Stimulated activated naive CD8-positive, alpha-beta T cell treated with anti-CD3 and anti-CD28 coated beads, Interleukin-15, Interleukin-2, amounts not matched to agents 100 ng/mL and 50 ng/mL, for 24 hours (primary cell): Measurements from ENCODE around the gene DNPEP.
"Not testable (repeated sequence)": the region's sequence is repeated elsewhere in the genome, so short reads cannot be mapped to it uniquely, and the experiment has no call there.

Experiments used
- H3K27ac Mint-ChIP-seq: one replicate; pipeline ENCODE4 v1.8.0; 2021; ENCODE audit warnings: mild to moderate bottlenecking, mixed read lengths
- H3K27me3 Mint-ChIP-seq: one replicate; pipeline ENCODE4 v1.8.0; 2021; ENCODE audit warnings: mixed read lengths
- H3K36me3 Mint-ChIP-seq: one replicate; pipeline ENCODE4 v1.8.0; 2021; ENCODE audit warnings: low read depth, mixed read lengths
- H3K4me1 Mint-ChIP-seq: one replicate; pipeline ENCODE4 v1.8.0; 2021; ENCODE audit warnings: low read depth, mixed read lengths
- H3K4me3 Mint-ChIP-seq: one replicate; pipeline ENCODE4 v1.8.0; 2021; ENCODE audit warnings: mild to moderate bottlenecking, mixed read lengths
- H3K9me3 Mint-ChIP-seq: one replicate; pipeline ENCODE4 v1.8.0; 2021; ENCODE audit warnings: mixed read lengths

Gene DNPEP

DNA sequence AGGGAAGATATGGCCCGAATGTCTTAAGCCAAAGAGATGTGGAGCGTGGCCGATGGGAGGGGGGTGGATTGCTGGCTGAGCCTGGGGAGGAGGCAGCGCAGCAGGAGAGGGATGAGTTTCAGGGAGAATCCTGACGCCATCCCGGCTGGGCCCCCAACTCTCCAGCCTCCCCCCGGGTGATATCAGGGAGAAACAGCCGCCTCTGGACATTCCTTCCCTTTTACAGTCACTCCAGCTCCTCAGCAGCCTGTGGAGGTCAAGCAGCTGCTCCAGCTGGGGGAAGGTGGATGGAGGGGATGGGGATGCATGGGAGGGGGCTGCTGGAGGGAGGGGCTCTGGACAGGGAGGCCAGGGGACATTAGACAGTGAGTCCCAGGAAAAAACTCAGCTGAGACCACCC is 20.9 kb upstream of the DNPEP start:
- H3K27ac Mint-ChIP-seq = no peak overlapping the region
- H3K27me3 Mint-ChIP-seq = peaks cover 8% of the 10 kb centered on the region
- H3K9me3 Mint-ChIP-seq = peaks cover 3% of the 10 kb centered on the region
- no peak overlapping the region for H3K4me3 Mint-ChIP-seq
- no peaks in the 10 kb centered on the region for H3K36me3 Mint-ChIP-seq
- no peaks in the 10 kb centered on the region for H3K4me1 Mint-ChIP-seq

DNA sequence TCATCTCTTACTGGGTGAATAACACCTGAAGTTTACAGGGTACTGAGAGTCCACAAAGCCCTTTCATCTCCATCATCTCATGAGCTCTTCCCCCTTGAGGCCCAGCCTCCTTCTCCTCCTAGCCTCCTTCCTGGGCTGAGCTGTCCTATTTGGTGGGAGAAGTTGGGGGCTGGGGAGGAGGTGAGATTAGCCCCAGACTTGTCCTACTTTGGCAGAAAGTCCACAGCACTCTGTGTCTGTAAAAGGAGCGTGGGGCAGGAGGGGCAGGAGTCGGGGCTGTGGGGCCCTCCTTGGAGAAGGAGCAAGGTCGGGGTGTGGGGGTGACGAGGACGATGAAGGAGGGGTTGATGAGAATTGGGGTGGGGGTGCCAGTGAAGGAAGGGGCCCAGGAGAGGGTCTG is 20.5 kb upstream of the DNPEP start:
- H3K4me1 Mint-ChIP-seq = no peaks in the 10 kb centered on the region
- peaks cover 3% of the 10 kb centered on the region for H3K9me3 Mint-ChIP-seq
- no peak overlapping the region for H3K27ac Mint-ChIP-seq
- no peaks in the 10 kb centered on the region for H3K36me3 Mint-ChIP-seq
- H3K4me3 Mint-ChIP-seq = no peak overlapping the region
- peaks cover 4% of the 10 kb centered on the region for H3K27me3 Mint-ChIP-seq

DNA sequence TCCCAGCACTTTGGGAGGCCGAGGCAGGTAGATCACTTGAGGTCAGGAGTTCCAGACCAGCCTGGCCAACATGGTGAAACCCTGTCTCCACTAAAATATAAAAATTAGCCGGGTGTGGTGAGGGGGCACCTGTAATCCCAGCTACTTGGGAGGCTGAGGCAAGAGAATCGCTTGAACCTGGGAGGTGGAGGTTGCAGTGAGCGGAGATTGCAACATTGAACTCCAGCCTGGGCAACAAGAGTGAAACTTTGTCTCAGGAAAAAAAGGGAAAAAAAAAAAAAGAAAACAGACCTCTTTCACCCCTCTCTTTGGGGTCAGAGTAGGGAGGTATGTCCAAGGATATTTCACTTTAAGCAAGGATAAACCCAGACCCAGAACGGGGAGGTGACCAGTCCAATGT is 19.6 kb upstream of the DNPEP start:
- H3K4me3 Mint-ChIP-seq, H3K4me1 Mint-ChIP-seq, H3K36me3 Mint-ChIP-seq, H3K27ac Mint-ChIP-seq, H3K27me3 Mint-ChIP-seq, H3K9me3 Mint-ChIP-seq: not testable (repeated sequence)

DNA sequence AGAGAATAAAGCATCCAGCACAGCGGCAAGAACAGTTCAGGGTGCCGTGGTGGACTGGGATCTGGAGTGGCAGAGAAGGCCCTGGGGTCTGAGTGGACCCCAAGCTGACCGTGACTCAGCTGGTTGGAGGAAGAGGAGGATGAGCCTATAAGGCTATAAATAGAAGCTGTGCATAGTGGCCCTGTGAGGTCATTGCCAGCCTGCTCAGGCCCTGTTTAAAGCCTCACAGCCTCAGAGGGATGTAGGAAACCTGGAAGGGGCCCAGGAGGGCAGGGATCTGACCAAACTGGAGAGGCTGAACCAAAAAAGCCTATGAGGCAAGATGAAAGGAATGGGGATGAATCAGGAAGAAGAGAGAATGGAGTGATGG is 19.1 kb upstream of the DNPEP start:
- no peaks in the 10 kb centered on the region for H3K4me1 Mint-ChIP-seq
- no peaks in the 10 kb centered on the region for H3K27me3 Mint-ChIP-seq
- no peaks in the 10 kb centered on the region for H3K36me3 Mint-ChIP-seq
- no peaks in the 10 kb centered on the region for H3K9me3 Mint-ChIP-seq
- H3K4me3 Mint-ChIP-seq = no peak overlapping the region
- H3K27ac Mint-ChIP-seq = no peak overlapping the region

DNA sequence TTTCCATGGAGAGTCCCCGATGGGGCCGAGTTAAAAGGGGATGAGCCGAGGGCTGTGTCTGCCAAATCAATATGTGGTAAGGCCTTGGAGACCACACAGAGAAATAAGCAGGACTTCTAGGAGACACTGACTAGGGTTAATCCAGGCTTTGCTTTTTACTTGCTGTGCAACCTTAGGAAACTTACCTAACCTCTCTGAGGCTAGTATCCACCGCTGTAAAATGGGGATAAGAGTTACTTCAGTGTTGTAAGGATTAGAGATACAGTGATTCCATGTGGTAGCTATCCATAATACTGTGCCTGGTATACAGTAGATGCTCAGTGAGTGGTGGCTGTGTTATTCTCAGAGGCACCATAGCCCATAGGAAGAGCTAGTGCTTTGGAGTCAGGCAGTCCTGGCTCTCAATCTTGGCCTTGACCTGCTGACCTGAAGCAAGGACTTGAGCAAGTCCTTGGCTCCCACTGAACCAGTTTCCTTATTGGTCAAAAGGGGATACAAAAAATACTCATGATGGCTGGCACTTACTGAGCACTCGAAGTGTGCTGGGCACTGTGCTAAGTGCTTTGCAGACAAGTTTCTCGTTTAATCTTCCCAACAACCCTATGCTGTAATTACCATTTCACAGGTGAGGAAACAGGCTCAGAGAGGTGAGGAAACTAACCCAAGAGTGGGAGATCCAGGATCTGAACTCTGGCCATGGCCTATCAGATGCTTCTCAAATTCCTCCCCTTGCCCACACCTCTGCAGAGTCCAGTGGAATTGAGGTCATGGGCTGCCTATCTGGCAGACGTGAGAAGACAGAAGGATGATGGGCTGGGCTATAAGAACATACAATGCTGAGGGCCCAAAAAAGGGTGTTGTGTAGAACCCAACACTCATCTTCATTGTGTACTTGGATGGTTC is 18.5 kb upstream of the DNPEP start:
- H3K4me3 Mint-ChIP-seq = no peak overlapping the region
- no peak overlapping the region for H3K27ac Mint-ChIP-seq
- H3K36me3 Mint-ChIP-seq = no peaks in the 10 kb centered on the region
- H3K27me3 Mint-ChIP-seq = no peaks in the 10 kb centered on the region
- H3K4me1 Mint-ChIP-seq = no peaks in the 10 kb centered on the region
- H3K9me3 Mint-ChIP-seq = no peaks in the 10 kb centered on the region

DNA sequence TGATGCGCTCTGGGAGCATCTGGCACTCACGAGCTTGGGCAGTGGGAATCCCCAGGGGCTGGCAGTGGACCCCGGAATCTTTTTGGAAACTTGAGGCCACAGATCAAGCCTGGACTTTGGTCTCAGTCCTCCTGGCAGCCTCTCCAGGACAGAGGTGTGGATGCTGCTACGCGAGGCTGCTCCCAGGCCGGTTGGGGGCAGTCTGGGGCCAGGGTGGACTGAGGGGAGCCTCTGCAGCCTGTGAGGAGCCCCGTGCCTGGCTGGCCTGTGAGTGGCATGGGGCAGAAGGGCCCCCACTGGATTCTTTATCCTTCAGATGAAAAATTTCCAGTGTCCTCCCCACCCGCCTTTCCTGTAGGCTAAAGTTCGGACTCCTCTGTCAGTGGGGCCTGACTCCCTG is 17.7 kb upstream of the DNPEP start:
- no peaks in the 10 kb centered on the region for H3K9me3 Mint-ChIP-seq
- H3K4me3 Mint-ChIP-seq = no peak overlapping the region
- H3K36me3 Mint-ChIP-seq = no peaks in the 10 kb centered on the region
- H3K27me3 Mint-ChIP-seq = no peaks in the 10 kb centered on the region
- no peaks in the 10 kb centered on the region for H3K4me1 Mint-ChIP-seq
- no peak overlapping the region for H3K27ac Mint-ChIP-seq

DNA sequence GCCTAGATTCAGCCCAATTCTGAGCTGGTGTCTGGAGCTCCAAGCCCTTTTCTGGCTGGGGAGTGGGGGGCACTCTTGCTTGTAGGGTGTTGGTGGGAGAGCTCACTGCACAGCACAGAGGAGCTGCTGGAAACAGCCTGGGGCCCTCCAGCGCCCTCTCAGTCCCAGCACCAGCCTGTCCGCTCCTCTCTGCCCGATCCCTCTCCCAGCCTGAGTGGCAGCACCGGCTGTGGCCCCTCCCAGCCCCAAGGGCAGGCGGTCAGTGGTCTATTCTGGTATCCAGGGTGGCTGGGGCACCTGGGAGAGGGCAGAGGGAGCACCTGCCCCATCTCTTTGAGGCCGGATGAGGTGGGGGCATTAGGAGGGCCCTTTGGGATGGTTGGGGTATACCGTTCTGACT is 17.2 kb upstream of the DNPEP start:
- Mint-ChIP-seq H3K36me3 (no peaks in the 10 kb centered on the region), H3K4me1 (no peaks in the 10 kb centered on the region), H3K9me3 (no peaks in the 10 kb centered on the region), H3K27me3 (no peaks in the 10 kb centered on the region), H3K4me3 (no peak overlapping the region), H3K27ac (no peak overlapping the region)

DNA sequence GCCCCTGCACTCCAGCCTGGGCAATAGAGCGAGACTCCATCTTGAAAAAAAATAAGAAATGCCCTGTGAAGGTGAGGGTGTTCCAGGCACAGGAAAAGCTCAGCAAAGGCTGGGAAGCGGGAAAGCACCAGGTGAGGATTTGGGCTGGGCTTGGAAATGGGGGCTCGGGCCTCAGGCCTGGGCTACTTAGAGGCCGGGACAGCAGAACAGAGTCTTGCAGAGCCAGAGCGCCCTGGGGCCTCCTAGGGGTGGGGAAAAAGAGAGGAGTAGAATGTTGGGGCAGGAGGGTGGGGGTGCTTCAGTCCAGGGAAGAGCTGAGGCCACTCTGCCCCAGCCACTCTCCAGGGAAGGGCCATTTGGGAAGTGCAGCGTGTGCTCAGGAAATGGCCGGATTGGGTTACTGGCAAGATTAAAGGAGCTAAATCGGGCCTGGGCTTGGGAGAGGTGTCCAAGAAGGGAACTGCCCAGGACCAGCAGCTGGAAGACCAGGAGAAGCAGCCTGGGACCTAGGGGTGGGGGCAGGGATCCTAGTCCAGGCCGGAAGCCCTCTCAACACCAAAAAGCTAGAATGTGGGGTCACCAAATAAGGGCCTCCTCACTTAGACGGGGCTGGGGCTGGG is 16.7 kb upstream of the DNPEP start:
- no peaks in the 10 kb centered on the region for H3K27me3 Mint-ChIP-seq
- H3K36me3 Mint-ChIP-seq = no peaks in the 10 kb centered on the region
- no peaks in the 10 kb centered on the region for H3K4me1 Mint-ChIP-seq
- no peak overlapping the region for H3K27ac Mint-ChIP-seq
- H3K4me3 Mint-ChIP-seq = no peak overlapping the region
- H3K9me3 Mint-ChIP-seq = no peaks in the 10 kb centered on the region

DNA sequence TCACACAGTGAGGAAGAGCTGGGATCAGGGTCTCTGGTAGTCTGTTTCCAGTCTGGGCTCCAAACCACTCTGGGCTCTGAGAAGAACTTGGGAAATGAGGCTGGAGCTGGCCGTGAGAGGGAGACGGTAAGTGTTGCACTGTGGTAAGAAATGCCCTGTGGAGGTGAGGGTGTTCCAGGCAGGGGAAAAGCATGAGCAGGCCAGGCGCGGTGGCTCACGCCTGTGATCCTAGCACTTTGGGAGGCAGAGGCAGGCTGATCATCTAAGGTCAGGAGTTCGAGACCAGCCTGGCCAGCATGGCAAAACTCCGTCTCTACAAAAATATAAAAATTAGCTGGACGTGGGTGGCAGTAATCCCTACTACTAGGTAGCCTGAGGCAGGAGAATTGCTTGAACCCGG is 16.1 kb upstream of the DNPEP start:
- H3K36me3 Mint-ChIP-seq = no peaks in the 10 kb centered on the region
- no peak overlapping the region for H3K27ac Mint-ChIP-seq
- H3K4me3 Mint-ChIP-seq = no peak overlapping the region
- no peaks in the 10 kb centered on the region for H3K27me3 Mint-ChIP-seq
- H3K4me1 Mint-ChIP-seq = no peaks in the 10 kb centered on the region
- H3K9me3 Mint-ChIP-seq = no peaks in the 10 kb centered on the region

DNA sequence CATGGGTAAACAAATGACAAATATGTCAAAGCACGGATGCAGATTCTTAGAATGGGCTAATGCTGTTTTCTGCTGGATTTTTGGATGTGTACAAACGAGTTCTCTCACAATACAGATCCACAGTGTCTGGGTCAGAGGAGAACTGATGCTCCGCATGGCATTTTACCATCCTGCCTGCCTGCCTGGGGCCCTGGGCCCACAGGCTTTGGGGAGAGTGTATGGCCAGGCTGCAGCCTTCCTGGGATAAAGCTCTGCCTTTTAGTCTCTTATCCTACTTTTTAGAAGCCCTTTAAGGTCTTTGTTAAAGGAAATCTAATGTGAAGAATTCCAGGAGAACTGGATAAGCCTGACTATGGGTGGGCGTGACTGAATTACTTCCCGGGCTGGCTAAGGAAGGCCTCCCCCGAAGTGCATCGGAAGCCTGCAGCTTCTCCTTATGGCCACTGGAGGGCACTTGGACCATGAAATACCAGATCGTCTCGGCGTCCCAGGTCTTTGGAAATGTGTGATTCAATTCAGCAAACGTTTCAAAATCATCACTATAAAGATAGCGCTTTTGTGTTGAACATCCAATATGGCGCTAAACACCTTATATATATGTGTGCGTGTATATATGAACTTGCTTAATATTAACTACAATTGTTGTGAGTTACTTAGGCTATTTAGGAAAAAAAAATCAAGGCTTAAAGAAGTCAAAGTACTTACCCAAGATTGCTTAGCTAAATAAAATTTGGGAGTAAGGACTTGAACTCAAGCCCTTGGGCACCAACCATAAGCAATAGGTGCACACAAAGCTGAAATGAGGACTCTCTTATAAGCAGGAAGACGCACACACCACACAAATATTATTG is 15.2 kb upstream of the DNPEP start:
- Mint-ChIP-seq H3K27ac (no peak overlapping the region), H3K27me3 (no peaks in the 10 kb centered on the region), H3K9me3 (no peaks in the 10 kb centered on the region), H3K4me3 (no peak overlapping the region), H3K4me1 (no peaks in the 10 kb centered on the region), H3K36me3 (no peaks in the 10 kb centered on the region)

DNA sequence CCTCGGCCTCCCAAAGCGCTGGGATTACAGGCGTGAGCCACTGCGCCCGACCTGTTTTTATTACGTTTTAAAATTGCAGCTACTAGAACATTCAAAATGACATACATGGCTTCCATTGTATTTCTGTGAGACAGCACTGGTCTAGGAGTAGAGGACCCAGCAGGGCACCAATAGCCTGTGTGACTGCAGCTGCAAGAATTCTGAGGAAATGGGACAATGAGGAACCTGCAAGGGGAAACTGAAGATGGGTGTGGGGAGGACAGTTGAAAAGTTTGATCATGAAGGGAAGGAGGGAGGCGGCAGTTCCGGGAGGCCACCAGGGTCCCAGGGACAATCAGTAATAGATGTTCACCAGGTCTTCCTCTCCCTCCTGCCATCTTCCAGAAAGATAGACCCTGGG is 13.9 kb upstream of the DNPEP start:
- Mint-ChIP-seq H3K27ac (no peak overlapping the region), H3K4me3 (no peak overlapping the region), H3K9me3 (no peaks in the 10 kb centered on the region), H3K36me3 (no peaks in the 10 kb centered on the region), H3K27me3 (no peaks in the 10 kb centered on the region), H3K4me1 (peaks cover 10% of the 10 kb centered on the region)

DNA sequence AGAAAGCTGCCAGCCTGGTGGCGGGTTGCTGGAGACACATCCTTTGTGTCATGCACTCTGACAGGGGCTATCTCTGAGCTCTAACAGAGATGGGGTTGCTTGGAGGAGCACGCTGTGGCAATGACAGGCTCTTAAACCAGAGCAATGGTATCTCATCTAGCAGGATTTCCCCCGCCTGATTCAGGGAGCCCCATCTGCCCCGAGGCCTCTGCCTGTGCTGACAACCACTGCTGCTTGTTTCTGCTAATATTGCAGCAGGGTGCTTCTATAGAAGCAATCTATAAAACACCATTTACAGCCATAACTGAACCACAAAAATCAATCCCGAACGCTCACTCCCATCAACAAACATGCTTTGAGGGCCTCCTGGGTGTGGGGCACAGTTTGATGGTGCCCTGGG is 12.8 kb upstream of the DNPEP start:
- Mint-ChIP-seq H3K27ac (no peak overlapping the region), H3K4me3 (no peak overlapping the region), H3K4me1 (peaks cover 10% of the 10 kb centered on the region), H3K36me3 (no peaks in the 10 kb centered on the region), H3K9me3 (no peaks in the 10 kb centered on the region), H3K27me3 (no peaks in the 10 kb centered on the region)

DNA sequence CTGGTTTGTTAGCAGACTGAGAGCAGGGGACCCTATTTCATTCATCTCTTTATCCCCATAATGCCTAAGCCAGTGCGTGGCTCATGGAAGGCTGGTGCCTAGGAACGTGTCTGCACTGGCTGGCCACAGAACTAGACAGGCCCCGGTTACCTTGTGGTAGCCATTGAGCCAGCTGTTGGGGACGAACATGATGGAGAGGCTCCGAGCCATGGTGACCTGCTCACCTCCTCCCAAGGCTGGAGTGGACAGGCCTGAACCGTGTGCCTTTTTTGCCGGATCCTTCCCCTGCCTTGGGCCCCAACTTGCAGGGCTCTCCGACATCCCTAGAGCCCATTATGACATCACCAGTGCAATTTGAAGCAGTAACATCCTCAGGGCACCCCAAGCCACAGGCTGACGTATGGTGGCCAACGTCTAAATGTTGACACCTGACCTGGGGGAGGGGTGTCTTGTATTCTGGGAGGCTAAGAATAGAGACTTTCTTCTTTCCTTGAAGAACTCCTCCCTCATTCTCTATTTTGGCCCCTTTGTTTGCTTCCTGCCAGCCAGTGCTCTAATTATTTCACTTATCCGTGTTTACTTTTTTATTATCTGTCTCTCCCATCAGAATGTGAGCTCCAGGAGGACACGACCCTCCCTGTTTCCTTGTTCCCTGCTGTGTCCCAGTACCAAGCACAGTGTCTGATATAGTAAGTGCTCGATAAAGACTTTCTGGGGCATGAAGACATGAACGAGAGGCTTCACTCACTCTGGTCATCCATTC is 12.2 kb upstream of the DNPEP start:
- Mint-ChIP-seq H3K27ac (no peak overlapping the region), H3K4me3 (no peak overlapping the region), H3K27me3 (no peaks in the 10 kb centered on the region), H3K9me3 (no peaks in the 10 kb centered on the region), H3K4me1 (peaks cover 10% of the 10 kb centered on the region), H3K36me3 (no peaks in the 10 kb centered on the region)

DNA sequence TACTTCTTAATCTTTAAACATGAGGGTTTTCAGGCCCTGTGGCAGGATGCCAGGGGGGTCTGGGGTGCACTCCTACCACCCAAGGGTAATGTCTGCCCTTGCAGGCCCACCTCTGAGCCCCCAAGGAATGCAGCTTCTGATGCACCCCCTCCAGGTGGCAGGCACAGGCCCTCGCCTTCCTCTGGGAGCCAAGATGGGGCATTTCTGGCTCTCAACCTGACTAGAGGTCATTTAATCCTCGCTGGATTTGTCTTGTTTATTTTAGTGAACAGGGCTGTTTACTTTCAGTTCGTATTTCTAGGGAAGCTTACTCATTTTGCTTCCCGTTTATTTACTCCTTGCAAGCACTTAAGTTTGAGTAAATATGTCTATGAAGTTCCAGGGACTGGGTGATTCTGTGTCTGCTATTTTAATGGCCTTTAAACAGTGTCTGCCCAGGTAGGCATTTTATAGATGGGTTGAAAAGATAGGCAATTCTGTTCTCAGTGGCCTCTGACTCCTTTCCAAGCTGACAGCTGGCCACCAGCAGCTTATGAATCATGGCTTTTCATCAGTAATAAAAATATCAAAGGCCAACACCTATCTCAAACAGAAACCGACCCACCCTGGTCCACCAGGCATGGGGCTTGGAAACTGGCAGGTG is 11.1 kb upstream of the DNPEP start:
- peaks cover 10% of the 10 kb centered on the region for H3K4me1 Mint-ChIP-seq
- no peaks in the 10 kb centered on the region for H3K36me3 Mint-ChIP-seq
- no peak overlapping the region for H3K27ac Mint-ChIP-seq
- H3K4me3 Mint-ChIP-seq = no peak overlapping the region
- H3K27me3 Mint-ChIP-seq = no peaks in the 10 kb centered on the region
- H3K9me3 Mint-ChIP-seq = no peaks in the 10 kb centered on the region
